Measurements from ENCODE around the gene LCN2. TPM values are rescaled to one million over a fixed set of nuclear protein-coding genes. Genes with fewer than 3 reads are reported as not detected.

LCN2 gene
- total RNA-seq, 1 experiment from 2014 or later: 1.3 TPM

- TF ChIP-seq TCF7 (CRISPR knock-in tag; IDR thresholded peaks at IDR 0.05; ENCODE audit: low read depth): no peak
- TF ChIP-seq ATF2 (CRISPR knock-in tag; IDR thresholded peaks at IDR 0.05; ENCODE audit: borderline replicate concordance, low read depth): no peak
Measured at GRCh38 chr9:128105538-128106175, 43.6 kb upstream of the LCN2 start (continued).

GRCh38 chr9:128106181-128106939 is 42.9 kb upstream of the LCN2 start:
- Mint-ChIP-seq H3K4me3 (no peak overlapping the region), H3K4me1 (peaks cover 16% of the 10 kb centered on the region), H3K9me3 (no peaks in the 10 kb centered on the region), H3K27me3 (ENCODE audit: low read depth) (no peaks in the 10 kb centered on the region), H3K36me3 (peaks cover 45% of the 10 kb centered on the region), H3K27ac (no peak overlapping the region)
- ATAC-seq (peak; percentile 11; the same call in 1 of the 2 replicates), DNase-seq (ENCODE audit: low spot score) (no peak)
- ChIA-PET CTCF (interaction anchor here (0.6 to 5.8 kb wide), 3 partner anchors 9 to 54 kb away, joined by 3 to 57 read pairs (median 3); no protein-coding TSS in a partner anchor), POLR2A (interaction anchor here (0.5 kb wide), 1 partner anchor 314 kb away, joined by 3 read pairs; no protein-coding TSS in a partner anchor)
- TF ChIP-seq ZNF263 (CRISPR knock-in tag; IDR thresholded peaks at IDR 0.05; ENCODE audit: low read depth) (no peak), NR3C1 (CRISPR knock-in tag; conservative IDR thresholded peaks at IDR 0.05; ENCODE audit: low read depth) (no peak)

GRCh38 chr9:128106940-128107467 is 42.2 kb upstream of the LCN2 start:
- Mint-ChIP-seq H3K27me3 (ENCODE audit: low read depth) (no peaks in the 10 kb centered on the region), H3K4me3 (no peak overlapping the region), H3K27ac (no peak overlapping the region), H3K4me1 (peaks cover 11% of the 10 kb centered on the region), H3K9me3 (no peaks in the 10 kb centered on the region), H3K36me3 (peaks cover 42% of the 10 kb centered on the region)
- POLR2A ChIA-PET: no interaction called here
- no peak for TF ChIP-seq NFE2L1 (CRISPR knock-in tag; IDR thresholded peaks at IDR 0.05)
- no peak for TF ChIP-seq ZBTB43 (CRISPR knock-in tag; IDR thresholded peaks at IDR 0.05)
- TF ChIP-seq JAZF1 (CRISPR knock-in tag; IDR thresholded peaks at IDR 0.05): no peak
- no peak for TF ChIP-seq ESRRA (CRISPR knock-in tag; IDR thresholded peaks at IDR 0.05; ENCODE audit: borderline replicate concordance)
- TF ChIP-seq AR (CRISPR knock-in tag; IDR thresholded peaks at IDR 0.05): no peak
- no peak for TF ChIP-seq NR2C2 (CRISPR knock-in tag; IDR thresholded peaks at IDR 0.05)
- no peak for TF ChIP-seq CBFB (CRISPR knock-in tag; IDR thresholded peaks at IDR 0.05; ENCODE audit: low read depth)
- TF ChIP-seq MXD4 (CRISPR knock-in tag; IDR thresholded peaks at IDR 0.05; ENCODE audit: borderline replicate concordance): no peak
- TF ChIP-seq FOXK1 (CRISPR knock-in tag; IDR thresholded peaks at IDR 0.05): no peak
- TF ChIP-seq RELA (CRISPR knock-in tag; IDR thresholded peaks at IDR 0.05; ENCODE audit: borderline replicate concordance): no peak
- TF ChIP-seq NFYB (CRISPR knock-in tag; conservative IDR thresholded peaks at IDR 0.05; ENCODE audit: low read depth): no peak
- no peak for TF ChIP-seq ARID4B (CRISPR knock-in tag; IDR thresholded peaks at IDR 0.05; ENCODE audit: borderline replicate concordance)
- no peak for TF ChIP-seq ZNF396 (CRISPR knock-in tag; IDR thresholded peaks at IDR 0.05; ENCODE audit: borderline replicate concordance)
- TF ChIP-seq ZSCAN18 (CRISPR knock-in tag; IDR thresholded peaks at IDR 0.05): no peak
- TF ChIP-seq OVOL2 (CRISPR knock-in tag; IDR thresholded peaks at IDR 0.05; ENCODE audit: borderline replicate concordance): no peak
- no peak for TF ChIP-seq ZNF219 (CRISPR knock-in tag; IDR thresholded peaks at IDR 0.05; ENCODE audit: borderline replicate concordance)
- ATAC-seq: no peak
- DNase-seq (ENCODE audit: low spot score): no peak
- CTCF ChIA-PET: interaction anchor here (0.8 to 5.8 kb wide), 3 partner anchors 11 to 55 kb away, joined by 3 to 57 read pairs (median 3); no protein-coding TSS in a partner anchor

All from WTC11 (cell line).